Fibroblast of skin of back (primary cell): Measurements from ENCODE around the gene ACAD10. TPM values are rescaled to one million over a fixed set of nuclear protein-coding genes. Genes with fewer than 3 reads are reported as not detected.
"Not testable (repeated sequence)": the region's sequence is repeated elsewhere in the genome, so short reads cannot be mapped to it uniquely, and the experiment has no call there.

Source experiments
- DNase-seq: peaks from one replicate; pipeline ENCODE4 v3.0.0-alpha.2; 2013
- polyA plus RNA-seq, 2 experiments: library from polyadenylated mRNA; unstranded; fragments of 120-200 nt; gene quantifications; one replicate each; pipeline ENCODE4 v1.2.1, GENCODE V29; 2013; ENCODE audit not compliant: insufficient read length in 2 of 2

The ACAD10 gene
- 9.4 TPM for polyA plus RNA-seq (2013, experiment 1 of 2; ENCODE audit: insufficient read length)
- 11.4 TPM for polyA plus RNA-seq (2013, experiment 2 of 2; ENCODE audit: insufficient read length)

GRCh38 chr12:111685811-111686573, at the start of gene ACAD10, which contains the start of gene BRAP:
Gene ACAD10, plus strand, starts transcription at chr12:111686053. Its CDS starts 6,657 bp downstream, at chr12:111692710.
Gene BRAP, minus strand, starts transcription at chr12:111685956. Its CDS starts 164 bp downstream, at chr12:111685792.
- peak; percentile 93 for DNase-seq

- peak; percentile 74 for DNase-seq
These were observed 49.5 kb upstream of the ACAD10 start for GRCh38 chr12:111636209-111636945.

DNA sequence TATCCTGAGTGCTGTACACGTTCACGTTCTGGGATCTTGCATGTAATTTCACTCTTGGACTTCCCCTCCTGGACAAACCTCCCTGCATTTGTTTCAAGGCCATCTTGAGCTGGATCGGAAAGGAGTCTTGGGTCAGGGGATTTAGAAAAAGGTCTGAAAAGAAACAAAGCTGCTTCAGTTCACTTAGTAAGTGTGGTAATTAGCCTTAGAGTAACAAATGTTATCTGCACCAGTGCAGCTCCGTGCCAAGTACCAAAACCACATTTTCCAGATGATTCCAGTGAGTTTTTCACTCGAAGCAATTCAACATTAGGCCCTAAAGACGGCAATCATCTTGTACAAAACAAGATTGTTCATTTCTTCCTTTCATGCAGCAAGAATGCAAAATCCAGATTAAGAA, 47.3 kb upstream of the ACAD10 start:
- DNase-seq, result no peak

DNA sequence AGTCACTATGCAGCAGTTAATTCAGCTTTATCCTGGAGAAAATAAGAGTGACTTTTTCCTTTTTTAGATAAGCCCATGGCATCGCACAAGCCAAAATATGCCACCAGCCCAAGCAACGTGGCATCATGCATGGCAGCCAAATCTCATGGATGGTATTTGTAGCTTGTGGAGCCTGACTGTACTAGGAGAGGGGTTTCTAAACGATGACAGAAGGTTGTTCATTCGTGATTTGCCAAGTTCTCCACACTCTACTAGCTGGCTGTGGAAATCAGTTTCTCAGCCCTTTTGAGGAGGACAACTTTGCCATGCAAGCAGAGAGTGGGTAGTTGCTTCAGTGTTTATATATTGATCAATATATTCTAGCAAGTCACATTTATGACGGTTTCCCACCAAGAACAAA, 45.3 kb upstream of the ACAD10 start:
- no peak for DNase-seq

- no peak for DNase-seq
These were observed 43.0 kb upstream of the ACAD10 start for GRCh38 chr12:111642681-111643426.

DNA sequence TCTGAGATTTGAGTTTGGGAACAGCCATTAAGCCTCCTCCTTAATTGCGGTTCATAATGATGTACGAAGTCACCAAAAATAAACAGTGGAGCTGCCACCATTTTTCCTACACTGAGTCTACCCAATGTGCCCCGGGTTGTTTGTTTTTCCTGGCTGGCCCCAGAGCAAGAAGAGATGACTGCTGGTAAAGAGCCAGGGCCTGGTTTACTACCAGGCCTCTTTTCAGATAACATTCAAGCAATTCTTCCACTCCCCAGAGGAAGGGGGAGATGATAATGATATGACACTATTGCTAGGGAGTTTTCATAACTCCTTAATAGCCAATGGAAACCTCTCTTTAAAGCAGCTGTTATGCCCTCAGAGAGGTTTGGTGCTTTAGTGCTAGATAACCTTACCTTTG, 42.4 kb upstream of the ACAD10 start:
- peak; percentile 15 for DNase-seq

DNA sequence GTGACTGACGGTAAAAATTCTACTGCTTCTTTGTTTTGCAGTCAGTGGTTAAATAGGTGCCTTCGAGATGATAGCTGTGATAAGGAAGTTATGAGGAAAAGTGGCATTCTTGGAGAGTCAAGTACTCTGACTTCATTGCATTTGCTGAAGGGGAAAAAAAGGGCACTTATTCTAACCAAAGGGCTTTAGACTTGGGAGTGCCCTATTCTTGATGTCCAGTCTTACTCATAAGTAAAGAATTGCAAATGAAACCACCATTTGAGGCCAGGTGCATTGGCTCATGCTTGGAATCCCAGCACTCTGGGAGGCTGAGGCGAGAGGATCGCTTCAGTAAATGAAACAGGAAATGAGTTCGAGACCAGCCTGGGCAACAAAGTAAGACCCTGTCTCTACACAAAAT, 40.4 kb upstream of the ACAD10 start:
- DNase-seq, result no peak

DNA sequence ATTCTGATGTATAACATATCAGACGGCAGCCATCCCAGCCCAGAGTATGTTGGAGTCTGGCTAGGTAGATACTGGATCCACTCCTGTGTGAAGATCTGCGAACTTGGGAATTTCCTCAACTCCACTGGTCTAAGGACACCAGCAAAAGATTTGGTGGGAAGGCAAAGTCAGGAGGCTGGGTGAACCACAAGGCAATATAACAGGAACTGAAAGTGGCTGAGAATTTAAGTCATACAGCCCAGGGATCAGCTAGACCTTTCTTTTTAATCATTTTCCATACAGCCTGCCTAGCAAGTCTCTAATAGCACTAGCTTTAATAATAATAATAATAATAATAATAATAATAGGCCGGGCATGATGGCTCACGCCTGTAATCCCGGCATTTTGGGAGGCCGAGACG, 34.9 kb upstream of the ACAD10 start:
- no peak for DNase-seq

GRCh38 chr12:111652530-111652929, 33.3 kb upstream of the ACAD10 start:
- not testable (repeated sequence) for DNase-seq

DNA sequence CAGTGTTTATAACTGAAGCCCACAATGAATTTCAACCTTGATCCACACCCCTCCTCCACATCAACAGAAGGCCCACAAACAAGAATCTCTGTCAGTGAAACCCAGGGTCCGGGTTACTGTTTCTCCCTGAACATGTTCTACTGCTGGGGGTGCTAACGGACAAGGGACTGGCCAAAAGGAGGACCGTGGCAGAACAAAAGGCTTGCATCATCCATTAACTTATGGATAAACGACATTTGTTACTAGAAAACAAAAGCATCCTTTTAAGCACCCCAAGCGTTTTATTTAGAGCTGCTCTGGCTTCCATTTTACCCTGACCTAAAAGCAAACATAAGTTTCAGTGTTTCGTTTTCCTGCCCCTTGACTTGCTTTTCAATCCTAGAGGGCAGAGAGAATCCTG, 32.3 kb upstream of the ACAD10 start:
- no peak for DNase-seq

DNA sequence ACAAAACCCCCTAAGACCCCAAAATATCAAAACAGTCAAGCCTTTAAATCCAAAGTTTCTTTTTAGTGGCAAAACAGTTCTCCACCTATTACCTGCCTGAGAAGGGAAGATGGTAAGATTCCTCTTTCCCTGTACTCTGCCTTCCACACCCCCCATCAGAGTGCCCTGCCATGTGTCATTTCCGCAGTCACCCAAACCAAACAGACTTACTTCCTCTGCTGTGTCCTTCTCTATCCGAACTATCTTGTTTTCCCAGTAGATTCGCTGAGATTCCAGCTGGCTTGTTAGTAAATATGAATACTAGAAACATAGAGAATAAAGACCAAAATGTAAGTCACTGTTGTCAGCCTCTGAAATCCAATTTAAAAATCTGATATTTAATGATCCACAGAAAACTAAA, 30.5 kb upstream of the ACAD10 start:
- no peak for DNase-seq

DNA sequence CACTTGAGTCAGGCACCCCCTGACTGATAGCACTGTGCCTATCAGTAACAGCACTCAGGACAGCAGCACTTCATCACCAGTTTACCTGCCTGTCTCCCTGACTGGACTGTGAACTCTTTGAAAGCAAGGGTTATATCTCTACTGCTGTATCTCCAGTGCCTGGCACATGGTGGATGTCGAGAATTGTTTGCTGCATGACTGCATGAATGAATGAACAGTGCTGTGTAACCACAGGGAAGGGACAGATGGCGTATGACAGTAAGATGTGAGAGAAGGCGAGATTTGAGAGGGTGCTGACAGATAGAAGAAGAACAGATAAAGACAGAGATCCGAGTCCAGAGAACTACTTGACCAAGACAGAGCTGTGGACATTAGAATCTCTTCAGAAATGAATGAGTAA, 29.8 kb upstream of the ACAD10 start:
- no peak for DNase-seq

GRCh38 chr12:111664499-111664898, 21.4 kb upstream of the ACAD10 start:
- no peak for DNase-seq

- DNase-seq, result no peak
These were observed 20.6 kb upstream of the ACAD10 start for GRCh38 chr12:111664961-111665865.

DNA sequence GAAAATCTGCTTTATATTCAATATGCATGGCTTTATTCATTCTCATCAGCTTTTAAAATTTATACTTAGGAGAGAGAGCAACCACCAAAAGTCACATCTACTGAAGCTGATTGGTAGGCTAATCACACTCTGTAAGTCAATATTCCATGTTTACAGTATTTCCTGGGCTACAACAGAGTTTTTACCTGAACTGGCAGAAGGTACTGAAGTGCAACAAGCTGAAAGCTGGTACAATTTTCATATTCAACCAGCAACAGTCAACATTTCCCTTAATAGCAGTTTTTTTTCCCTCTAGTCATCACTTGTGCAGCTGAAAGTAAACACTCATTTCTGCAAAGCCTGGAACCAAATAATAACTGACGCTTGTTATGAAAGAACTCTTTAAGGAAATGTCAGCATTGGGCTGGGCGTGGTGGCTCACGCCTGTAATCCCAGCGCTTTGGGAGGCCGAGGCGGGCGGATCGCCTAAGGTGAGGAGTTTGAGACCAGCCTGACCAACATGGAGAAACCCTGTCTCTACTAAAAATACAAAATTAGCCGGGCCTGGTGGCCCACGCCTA, 13.0 kb upstream of the ACAD10 start:
- DNase-seq, result no peak

DNA sequence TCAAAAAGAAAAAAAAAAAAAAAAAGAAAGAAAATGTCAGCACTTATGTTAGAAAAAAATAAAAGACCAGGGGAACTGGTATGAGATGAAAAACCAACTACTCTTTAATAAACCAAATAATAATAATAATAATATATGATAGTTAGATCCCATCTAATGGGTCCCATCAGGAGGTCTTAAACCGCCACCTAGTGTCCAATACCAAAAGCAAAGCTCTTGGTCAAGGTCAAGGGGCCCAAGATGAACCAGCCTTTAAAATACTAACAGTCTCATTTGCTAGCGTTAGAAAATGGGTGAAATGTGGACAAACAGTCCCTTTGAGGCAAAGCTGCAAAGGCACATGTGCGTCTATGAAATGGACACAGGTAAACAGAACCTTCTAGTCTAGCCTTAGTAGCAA, 12.3 kb upstream of the ACAD10 start:
- DNase-seq, result peak; percentile 35

DNA sequence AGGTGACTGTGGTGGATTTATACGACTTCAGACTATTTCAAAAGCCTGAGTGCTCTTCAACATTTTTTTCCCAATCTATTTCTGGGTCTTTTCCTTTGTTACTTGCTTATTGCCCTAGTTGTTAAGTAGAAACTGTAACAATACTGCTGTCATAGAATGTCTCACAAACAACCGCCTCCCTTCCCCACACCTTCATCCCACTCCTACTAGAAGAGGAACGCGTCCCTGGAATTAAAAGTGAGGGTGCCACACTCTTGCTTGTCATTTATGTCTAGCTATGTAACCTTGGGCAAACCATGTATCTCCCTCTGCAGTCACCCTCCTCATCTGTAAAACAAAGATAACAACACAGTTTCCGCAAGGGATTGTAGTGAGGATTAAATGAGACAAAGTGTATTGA, 8.7 kb upstream of the ACAD10 start:
- DNase-seq, result no peak

GRCh38 chr12:111684485-111685198, 1.2 kb upstream of the ACAD10 start:
- not testable (repeated sequence) for DNase-seq

GRCh38 chr12:111685322-111685810, 487 bp upstream of the ACAD10 start:
- DNase-seq, result no peak

DNA sequence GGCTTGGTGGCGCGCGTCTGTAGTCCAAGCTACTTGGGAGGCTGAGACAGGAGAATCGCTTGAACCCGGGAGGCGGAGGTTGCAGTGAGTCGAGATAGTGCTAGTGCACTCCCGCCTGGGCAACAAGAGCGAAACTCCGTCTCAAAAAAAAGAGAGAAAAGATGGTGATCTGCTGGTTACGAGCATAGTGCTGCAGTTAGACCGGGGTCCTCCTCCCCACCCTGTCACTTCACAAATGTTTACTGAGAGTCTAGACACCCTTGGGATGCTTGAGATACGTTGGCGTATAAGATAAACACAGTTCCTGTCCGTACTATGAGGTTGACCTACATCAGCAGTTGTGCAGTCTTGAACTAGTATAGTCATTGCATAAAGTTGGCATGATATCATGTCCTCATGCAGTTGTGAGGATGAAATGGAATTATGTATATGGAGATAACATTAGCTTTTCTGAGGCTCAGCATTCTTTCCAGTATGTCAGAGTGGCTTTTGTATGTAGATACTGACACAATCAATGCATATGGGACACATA, 787 bp downstream of the ACAD10 start:
- no peak for DNase-seq
